Esophagus (tissue), 2 donors: ENCODE measurements around the gene RETN. TPM values are rescaled to one million over a fixed set of nuclear protein-coding genes. Genes with fewer than 3 reads are reported as not detected.
A peak's percentile ranks its signal among the peaks of the same experiment; 100 is the strongest.

Experiments
- H3K27ac ChIP-seq, 2 donors: one replicate each; pipeline ENCODE4 v1.5.1; 2013; ENCODE audit warnings: low read depth in 2 of 2, mild to moderate bottlenecking in 2 of 2, inconsistent platforms in 1 of 2, low read length in 1 of 2, moderate library complexity in 1 of 2
- H3K27me3 ChIP-seq, 2 donors: one replicate each; pipeline ENCODE4 v1.6.1; 2013; ENCODE audit warnings: low read length in 2 of 2, control low read depth in 1 of 2, mild to moderate bottlenecking in 1 of 2; ENCODE audit not compliant: insufficient read depth in 2 of 2, control insufficient read depth in 1 of 2
- H3K36me3 ChIP-seq, 2 donors: one replicate each; pipeline ENCODE4 v1.6.1; 2013; ENCODE audit warnings: low read length in 1 of 2; ENCODE audit not compliant: control insufficient read depth in 2 of 2, insufficient read depth in 2 of 2
- H3K4me1 ChIP-seq, 2 donors: one replicate each; pipeline ENCODE4 v1.6.1; 2013; ENCODE audit warnings: low read length in 1 of 2; ENCODE audit not compliant: control insufficient read depth in 2 of 2, insufficient read depth in 2 of 2
- H3K4me3 ChIP-seq, 2 donors: one replicate each; pipeline ENCODE4 v1.5.1; 2013; ENCODE audit warnings: low read length in 2 of 2, mild to moderate bottlenecking in 2 of 2, low read depth in 1 of 2, moderate library complexity in 1 of 2
- H3K9me3 ChIP-seq, 2 donors: one replicate each; pipeline ENCODE4 v1.6.1; 2013; ENCODE audit warnings: mild to moderate bottlenecking in 2 of 2, low read depth in 1 of 2, low read length in 1 of 2, moderate library complexity in 1 of 2; ENCODE audit not compliant: control insufficient read depth in 2 of 2, insufficient read depth in 1 of 2
- WGBS, 2 donors: extraction: QIAGEN DNeasy Blood & Tissue Kit; methylation state at CpG; one replicate each; pipeline ENCODE4 v1.1.7; 2013; 5-methylcytosine and 5-hydroxymethylcytosine counted together
- polyA plus RNA-seq, 2 donors: library from polyadenylated mRNA; stranded (reverse); fragments of 200-250 nt; gene quantifications; one replicate each; pipeline ENCODE4 v1.2.3, GENCODE V29; 2013
- donor health status: healthy with polysubstance abuse.
- donor health status: Bipolar disorder and iron deficiency.

The RETN gene
- polyA plus RNA-seq, 2 donors = 0.65 to 2.1 TPM

GRCh38 chr19:7644550-7644877 lies 24.3 kb upstream of the RETN start:
- Histone ChIP-seq H3K27ac (no peak overlapping the region), H3K27me3 (no peaks in the 10 kb centered on the region), H3K4me1 (peaks cover 0 to 8% of the 10 kb centered on the region in 2 donors), H3K4me3 (no peak overlapping the region), H3K36me3 (peaks cover 0 to 29% of the 10 kb centered on the region in 2 donors), H3K9me3 (no peaks in the 10 kb centered on the region)
- WGBS, 2 donors = 91 to 94% methylated on average over 16 to 20 of the region's 20 CpGs

GRCh38 chr19:7645163-7645562 lies 23.7 kb upstream of the RETN start:
- H3K27me3 ChIP-seq = no peaks in the 10 kb centered on the region
- WGBS, 2 donors = 89 to 94% methylated on average over 14 of the region's 14 CpGs
- H3K27ac ChIP-seq = no peak overlapping the region
- H3K4me1 ChIP-seq = peaks cover 0 to 2% of the 10 kb centered on the region in 2 donors
- peaks cover 0 to 23% of the 10 kb centered on the region in 2 donors for H3K36me3 ChIP-seq
- H3K4me3 ChIP-seq = no peak overlapping the region
- H3K9me3 ChIP-seq = no peaks in the 10 kb centered on the region

DNA sequence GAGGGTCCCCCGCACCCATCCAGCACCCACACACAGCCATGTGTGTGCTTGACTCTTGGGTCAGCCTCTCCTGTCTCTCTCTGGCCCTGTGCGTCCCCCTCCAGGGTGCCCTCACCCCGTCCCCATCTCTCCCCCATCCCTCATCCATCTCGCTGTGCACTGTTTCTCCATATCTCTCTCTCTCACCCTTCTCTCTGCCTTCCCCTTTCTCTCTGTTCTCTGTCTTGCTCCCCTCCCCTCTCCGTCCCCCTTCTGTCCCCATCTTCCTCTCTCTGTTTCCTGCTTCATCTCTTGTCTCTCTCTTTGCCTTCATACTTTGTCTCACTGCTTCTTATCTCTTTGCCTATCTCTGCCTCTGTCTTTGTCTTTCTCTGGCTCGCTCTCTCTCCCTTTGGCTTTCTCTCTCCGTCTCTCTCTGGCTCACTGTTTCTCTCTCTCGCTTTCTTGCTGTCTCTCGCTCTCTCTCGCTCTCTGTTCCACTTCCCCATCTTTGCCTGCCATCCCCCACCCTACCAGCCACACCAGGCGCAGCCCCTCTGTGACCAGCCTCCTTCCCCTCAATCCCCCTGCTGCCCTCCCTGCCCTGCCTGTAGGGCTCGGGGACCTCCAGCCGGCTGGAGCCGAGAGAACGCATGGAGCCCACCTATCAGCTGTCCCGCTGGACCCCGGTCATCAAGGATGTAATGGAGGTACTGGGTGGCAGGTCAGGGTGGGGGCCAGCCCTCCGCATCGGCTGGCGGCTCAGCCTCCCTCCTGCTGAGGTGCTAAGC lies 23.0 kb upstream of the RETN start:
- Histone ChIP-seq H3K27me3 (no peaks in the 10 kb centered on the region), H3K36me3 (peaks cover 0 to 19% of the 10 kb centered on the region in 2 donors), H3K4me3 (no peak overlapping the region), H3K9me3 (no peaks in the 10 kb centered on the region), H3K27ac (no peak overlapping the region), H3K4me1 (no peaks in the 10 kb centered on the region)
- 69 to 80% methylated on average over 20 of the region's 20 CpGs for WGBS, 2 donors

GRCh38 chr19:7646426-7646700 lies 22.5 kb upstream of the RETN start:
- Histone ChIP-seq H3K4me1 (no peaks in the 10 kb centered on the region), H3K4me3 (no peak overlapping the region), H3K27ac (no peak overlapping the region), H3K9me3 (no peaks in the 10 kb centered on the region), H3K36me3 (peaks cover 0 to 19% of the 10 kb centered on the region in 2 donors), H3K27me3 (no peaks in the 10 kb centered on the region)
- WGBS, 2 donors = 80 to 92% methylated on average over 7 to 8 of the region's 8 CpGs

GRCh38 chr19:7647156-7647555 lies 21.7 kb upstream of the RETN start:
- H3K4me3 ChIP-seq = no peak overlapping the region
- H3K27ac ChIP-seq = no peak overlapping the region
- 90% methylated on average over 26 of the region's 26 CpGs for WGBS, 2 donors
- peaks cover 0 to 17% of the 10 kb centered on the region in 2 donors for H3K36me3 ChIP-seq
- H3K4me1 ChIP-seq = no peaks in the 10 kb centered on the region
- H3K27me3 ChIP-seq = no peaks in the 10 kb centered on the region
- H3K9me3 ChIP-seq = no peaks in the 10 kb centered on the region

- Histone ChIP-seq H3K36me3 (peaks cover 0 to 10% of the 10 kb centered on the region in 2 donors), H3K27me3 (no peaks in the 10 kb centered on the region), H3K27ac (no peak overlapping the region), H3K4me3 (no peak overlapping the region), H3K4me1 (no peaks in the 10 kb centered on the region), H3K9me3 (no peaks in the 10 kb centered on the region)
- 85 to 87% methylated on average over 15 of the region's 15 CpGs for WGBS, 2 donors
Observed at GRCh38 chr19:7648265-7649014, 20.4 kb upstream of the RETN start.

DNA sequence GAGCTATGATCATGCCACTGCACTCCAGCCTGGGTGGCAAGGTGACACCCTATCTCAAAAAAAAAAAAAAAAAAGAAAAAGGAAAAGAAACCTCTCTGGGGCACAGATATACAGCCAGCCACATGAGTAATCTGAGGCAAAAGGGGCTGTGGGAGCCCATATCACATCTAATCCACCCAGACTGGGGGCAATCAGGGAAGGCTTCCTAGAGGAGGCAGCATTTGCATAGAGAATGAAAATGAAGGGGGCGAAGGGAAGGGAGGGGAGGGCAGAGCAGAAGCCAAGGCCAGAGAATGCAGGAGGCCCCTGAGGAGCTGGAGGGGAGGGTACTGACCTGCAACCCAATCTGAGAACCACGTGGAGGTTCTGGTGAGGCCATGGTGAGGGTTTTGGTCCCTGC lies 18.7 kb upstream of the RETN start:
- 40 to 50% methylated on average over 2 of the region's 2 CpGs for WGBS, 2 donors

GRCh38 chr19:7652061-7652641 lies 16.7 kb upstream of the RETN start:
- Histone ChIP-seq H3K27me3 (no peaks in the 10 kb centered on the region), H3K36me3 (peaks cover 0 to 2% of the 10 kb centered on the region in 2 donors), H3K9me3 (no peaks in the 10 kb centered on the region), H3K4me1 (no peaks in the 10 kb centered on the region), H3K4me3 (no peak overlapping the region), H3K27ac (peak overlapping the region in 1 of 2 donors; percentile 34)
- 4 to 5% methylated on average over 28 of the region's 28 CpGs for WGBS, 2 donors

More for the DNA sequence above, 18.7 kb upstream of the RETN start:
- no peak overlapping the region for H3K4me3 ChIP-seq
- no peaks in the 10 kb centered on the region for H3K27me3 ChIP-seq
- H3K9me3 ChIP-seq = no peaks in the 10 kb centered on the region
- H3K36me3 ChIP-seq = peaks cover 0 to 8% of the 10 kb centered on the region in 2 donors
- no peaks in the 10 kb centered on the region for H3K4me1 ChIP-seq
- H3K27ac ChIP-seq = no peak overlapping the region

GRCh38 chr19:7654401-7654800 lies 14.4 kb upstream of the RETN start:
- H3K36me3 ChIP-seq = no peaks in the 10 kb centered on the region
- no peak overlapping the region for H3K27ac ChIP-seq
- H3K4me1 ChIP-seq = no peaks in the 10 kb centered on the region
- WGBS, 2 donors = 37 to 45% methylated on average over 8 of the region's 8 CpGs
- no peaks in the 10 kb centered on the region for H3K9me3 ChIP-seq
- no peak overlapping the region for H3K4me3 ChIP-seq
- H3K27me3 ChIP-seq = no peaks in the 10 kb centered on the region
